OCI-LY3 (cell line): ENCODE measurements around the gene CACNB4.
"Not testable (repeated sequence)": the region's sequence is repeated elsewhere in the genome, so short reads cannot be mapped to it uniquely, and the experiment has no call there.

Experiments
- H2AFZ ChIP-seq: fragments of 200-600, 300-600 bp; shearing (Covaris generic); 2 replicates; pipeline ENCODE4 v1.6.0; 2014; ENCODE audit warnings: antibody characterized with exemption, low read depth, low read length
- H3K27ac ChIP-seq: fragments of 200-600, 300-600 bp; sonication (generic); 2 replicates; pipeline ENCODE4 v1.5.1; 2014; ENCODE audit warnings: mild to moderate bottlenecking, low read length, moderate library complexity, mixed read lengths
- H3K27me3 ChIP-seq: fragments of 200-600, 300-600 bp; sonication (generic); 2 replicates; pipeline ENCODE4 v1.6.1; 2014; ENCODE audit warnings: low read depth, low read length, mixed read lengths
- H3K36me3 ChIP-seq: fragments of 200-600, 300-600 bp; sonication (generic); replicated peaks from 2 replicates; pipeline ENCODE3; 2014; ENCODE audit warnings: low read depth, low read length, mixed read lengths
- H3K4me1 ChIP-seq: fragments of 300-600, 200-600 bp; sonication (generic); 2 replicates; pipeline ENCODE4 v1.6.1; 2014; ENCODE audit warnings: low read length, mixed read lengths
- H3K4me2 ChIP-seq: fragments of 200-600, 300-600 bp; sonication (generic); 2 replicates; pipeline ENCODE4 v1.6.1; 2014; ENCODE audit warnings: low read length, mixed read lengths
- H3K4me3 ChIP-seq: fragments of 300-600, 200-600 bp; sonication (generic); 2 replicates; pipeline ENCODE4 v1.5.1; 2014; ENCODE audit warnings: antibody characterized with exemption, mild to moderate bottlenecking, low read length, moderate library complexity
- H3K79me2 ChIP-seq: fragments of 300-600, 200-600 bp; shearing (Covaris generic); 2 replicates; pipeline ENCODE4 v1.6.1; 2014; ENCODE audit warnings: mild to moderate bottlenecking, low read length, mixed read lengths
- H3K9ac ChIP-seq: fragments of 300-600, 200-600 bp; shearing (Covaris generic); 2 replicates; pipeline ENCODE4 v1.6.0; 2014; ENCODE audit warnings: mild to moderate bottlenecking, low read length, moderate library complexity
- H3K9me3 ChIP-seq: fragments of 200-600, 300-600 bp; shearing (Covaris generic); 2 replicates; pipeline ENCODE4 v1.6.1; 2014; ENCODE audit warnings: low read length, mixed read lengths; ENCODE audit not compliant: insufficient read depth
- H4K20me1 ChIP-seq: fragments of 200-600, 300-600 bp; sonication (generic); 2 replicates; pipeline ENCODE4 v1.6.1; 2016; ENCODE audit warnings: low read length, mixed read lengths; ENCODE audit not compliant: insufficient read depth
- EZH2phosphoT487 ChIP-seq: fragments of 200-600 bp; shearing (Covaris generic); IDR thresholded peaks from 2 replicates; pipeline ENCODE4 v1.6.1; 2018; ENCODE audit warnings: antibody characterized with exemption, mixed run types, low read depth
- TF ChIP-seq, protein P1 (sequence below): fragments of 200-600, 300-600 bp; sonication (generic); IDR thresholded peaks from 2 replicates; pipeline ENCODE4 v1.5.1; 2014; ENCODE audit warnings: antibody characterized with exemption, low read length, low read depth

Gene CACNB4

DNA sequence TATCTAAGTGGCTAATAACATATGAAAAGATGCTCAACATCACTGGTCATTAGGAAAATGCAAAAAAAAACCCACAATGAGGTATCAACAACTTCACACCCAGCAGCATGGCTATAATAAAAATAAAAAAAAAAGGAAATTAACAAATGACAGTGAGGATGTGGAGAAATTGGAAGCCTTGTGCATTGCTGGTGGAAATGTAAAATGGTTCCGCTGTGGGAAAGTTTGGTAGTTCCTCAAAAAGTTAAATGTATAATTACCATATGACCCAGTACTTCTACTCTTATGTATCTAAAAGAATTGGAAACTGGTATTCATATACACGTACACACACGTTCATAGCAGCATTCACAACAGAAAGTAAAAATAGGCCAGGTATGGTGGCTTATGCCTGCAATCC lies 15.5 kb upstream of the CACNB4 start:
- H3K27ac ChIP-seq: no peak overlapping the region
- H2AFZ ChIP-seq: no peak overlapping the region
- H3K4me3 ChIP-seq: no peak overlapping the region

DNA sequence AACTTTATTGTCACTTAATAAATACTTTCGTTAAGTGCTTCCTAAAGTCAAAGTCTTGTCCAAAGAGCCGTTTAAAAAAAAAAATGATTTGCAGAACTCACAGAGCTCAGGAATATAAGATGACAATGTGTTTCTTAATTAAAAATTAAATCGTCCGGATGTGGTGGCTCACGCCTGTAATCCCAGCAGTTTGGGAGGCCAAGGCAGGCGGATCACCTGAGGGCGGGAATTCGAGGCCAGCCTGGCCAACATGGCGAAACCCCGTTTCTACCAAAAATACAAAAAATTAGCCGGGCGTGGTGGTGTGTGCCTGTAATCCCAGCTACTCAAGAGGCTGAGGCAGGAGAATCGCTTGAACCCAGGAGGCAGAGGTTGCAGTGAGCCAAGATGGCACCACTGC lies 8.3 kb upstream of the CACNB4 start:
- H2AFZ ChIP-seq, H3K4me3 ChIP-seq, H3K4me1 ChIP-seq, H3K9me3 ChIP-seq, H4K20me1 ChIP-seq, H3K9ac ChIP-seq, H3K27me3 ChIP-seq, H3K36me3 ChIP-seq, H3K27ac ChIP-seq, H3K4me2 ChIP-seq, H3K79me2 ChIP-seq: not testable (repeated sequence)

More for the DNA sequence above, 15.5 kb upstream of the CACNB4 start:
- TF ChIP-seq, protein P1, sequence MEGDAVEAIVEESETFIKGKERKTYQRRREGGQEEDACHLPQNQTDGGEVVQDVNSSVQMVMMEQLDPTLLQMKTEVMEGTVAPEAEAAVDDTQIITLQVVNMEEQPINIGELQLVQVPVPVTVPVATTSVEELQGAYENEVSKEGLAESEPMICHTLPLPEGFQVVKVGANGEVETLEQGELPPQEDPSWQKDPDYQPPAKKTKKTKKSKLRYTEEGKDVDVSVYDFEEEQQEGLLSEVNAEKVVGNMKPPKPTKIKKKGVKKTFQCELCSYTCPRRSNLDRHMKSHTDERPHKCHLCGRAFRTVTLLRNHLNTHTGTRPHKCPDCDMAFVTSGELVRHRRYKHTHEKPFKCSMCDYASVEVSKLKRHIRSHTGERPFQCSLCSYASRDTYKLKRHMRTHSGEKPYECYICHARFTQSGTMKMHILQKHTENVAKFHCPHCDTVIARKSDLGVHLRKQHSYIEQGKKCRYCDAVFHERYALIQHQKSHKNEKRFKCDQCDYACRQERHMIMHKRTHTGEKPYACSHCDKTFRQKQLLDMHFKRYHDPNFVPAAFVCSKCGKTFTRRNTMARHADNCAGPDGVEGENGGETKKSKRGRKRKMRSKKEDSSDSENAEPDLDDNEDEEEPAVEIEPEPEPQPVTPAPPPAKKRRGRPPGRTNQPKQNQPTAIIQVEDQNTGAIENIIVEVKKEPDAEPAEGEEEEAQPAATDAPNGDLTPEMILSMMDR: no peak
- TF ChIP-seq EZH2phosphoT487: no peak
- H3K9me3 ChIP-seq: no peaks in the 10 kb centered on the region
- no peak overlapping the region for H3K9ac ChIP-seq
- no peaks in the 10 kb centered on the region for H4K20me1 ChIP-seq
- no peaks in the 10 kb centered on the region for H3K4me1 ChIP-seq
- no peaks in the 10 kb centered on the region for H3K27me3 ChIP-seq
- no peaks in the 10 kb centered on the region for H3K79me2 ChIP-seq
- H3K4me2 ChIP-seq: no peak overlapping the region
- H3K36me3 ChIP-seq: no peaks in the 10 kb centered on the region

DNA sequence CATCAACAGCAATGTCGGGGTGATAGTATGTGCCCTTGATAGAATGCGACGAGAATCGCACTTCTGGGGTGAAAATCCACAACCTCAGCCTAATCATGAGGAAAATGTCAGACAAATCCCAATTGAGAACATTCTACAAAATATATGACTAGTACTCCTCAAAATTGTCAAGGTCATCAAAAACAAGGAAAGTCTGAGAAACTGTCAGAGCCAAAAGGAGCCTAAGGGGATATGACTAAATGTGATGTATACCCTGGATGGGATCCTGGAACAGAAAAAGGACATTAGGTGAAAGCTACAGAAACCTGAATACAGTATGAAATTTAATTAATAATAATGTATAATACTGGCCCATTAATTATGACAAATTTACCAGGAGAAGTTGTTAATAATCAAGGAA lies 7.6 kb upstream of the CACNB4 start:
- H3K9ac ChIP-seq: no peak overlapping the region
- no peak overlapping the region for H2AFZ ChIP-seq
- TF ChIP-seq, protein P1: no peak
- no peak for TF ChIP-seq EZH2phosphoT487
- no peak overlapping the region for H3K4me2 ChIP-seq
- H4K20me1 ChIP-seq: no peaks in the 10 kb centered on the region
- no peaks in the 10 kb centered on the region for H3K9me3 ChIP-seq
- H3K4me3 ChIP-seq: no peak overlapping the region
- no peaks in the 10 kb centered on the region for H3K79me2 ChIP-seq
- no peaks in the 10 kb centered on the region for H3K4me1 ChIP-seq
- H3K27me3 ChIP-seq: no peaks in the 10 kb centered on the region
- no peak overlapping the region for H3K27ac ChIP-seq
- H3K36me3 ChIP-seq: no peaks in the 10 kb centered on the region

DNA sequence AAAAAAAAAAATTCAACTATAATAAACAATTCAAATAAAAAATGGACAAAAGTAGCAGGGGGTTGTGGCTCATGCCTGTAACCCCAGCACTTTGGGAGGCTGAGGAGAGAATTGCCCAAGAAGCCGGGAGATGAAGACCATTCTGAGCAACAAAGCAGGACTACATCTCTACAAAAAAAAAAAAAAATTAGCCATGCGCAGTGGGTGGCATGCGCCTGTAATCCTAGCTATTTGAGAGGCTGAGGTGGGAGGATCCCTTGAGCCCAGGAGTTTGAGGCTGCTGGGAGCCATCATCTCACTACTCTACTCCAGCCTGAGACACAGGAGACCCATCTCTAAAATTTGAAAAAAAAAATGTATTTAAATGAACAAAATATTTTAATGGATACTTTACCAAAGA lies 4.4 kb upstream of the CACNB4 start:
- H3K27ac ChIP-seq: no peak overlapping the region
- H3K79me2 ChIP-seq: no peaks in the 10 kb centered on the region
- no peaks in the 10 kb centered on the region for H3K9me3 ChIP-seq
- H4K20me1 ChIP-seq: no peaks in the 10 kb centered on the region
- H2AFZ ChIP-seq: no peak overlapping the region
- TF ChIP-seq, protein P1: no peak
- no peak for TF ChIP-seq EZH2phosphoT487
- no peak overlapping the region for H3K4me2 ChIP-seq
- H3K9ac ChIP-seq: no peak overlapping the region
- no peaks in the 10 kb centered on the region for H3K4me1 ChIP-seq
- H3K27me3 ChIP-seq: peaks cover 17% of the 10 kb centered on the region
- no peaks in the 10 kb centered on the region for H3K36me3 ChIP-seq
- H3K4me3 ChIP-seq: no peak overlapping the region

DNA sequence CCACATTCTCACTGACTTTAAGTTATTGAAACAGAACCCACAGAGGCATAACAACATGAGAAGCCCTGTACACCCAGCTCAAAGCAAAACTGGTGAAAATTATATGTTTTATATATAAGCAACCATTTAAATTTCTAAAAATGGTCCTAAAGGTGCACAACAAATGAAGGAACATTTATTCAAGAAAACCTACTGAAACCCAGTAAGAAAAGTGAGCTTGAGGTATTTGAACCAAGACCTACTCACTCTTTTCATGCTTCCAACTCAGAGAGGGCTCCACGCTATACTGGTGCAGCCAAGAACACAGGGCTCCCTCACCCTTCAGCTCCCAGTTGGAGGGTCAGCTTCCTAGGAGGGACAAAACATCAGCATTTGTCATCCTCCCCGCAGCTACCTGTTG lies 2.1 kb upstream of the CACNB4 start:
- no peak for TF ChIP-seq EZH2phosphoT487
- TF ChIP-seq, protein P1: no peak
- Histone ChIP-seq H3K4me2 (no peak overlapping the region), H4K20me1 (no peaks in the 10 kb centered on the region), H3K4me3 (no peak overlapping the region), H3K9me3 (no peaks in the 10 kb centered on the region), H3K9ac (no peak overlapping the region), H3K36me3 (no peaks in the 10 kb centered on the region), H2AFZ (no peak overlapping the region), H3K4me1 (no peaks in the 10 kb centered on the region), H3K27ac (no peak overlapping the region), H3K79me2 (no peaks in the 10 kb centered on the region), H3K27me3 (peaks cover 17% of the 10 kb centered on the region)
